H1 (cell line): ENCODE results near the gene LONP2.

Experiments used
- BCL11A ChIP-seq, 2 experiments: IDR thresholded peaks; one replicate each; pipeline ENCODE4 v1.6.1; 2011; ENCODE audit warnings: low read depth in 2 of 2, low read length in 2 of 2, mild to moderate bottlenecking in 2 of 2
- CBX5 ChIP-seq: fragments of 300-800, 300-1000 bp; sonication (generic); IDR thresholded peaks from 2 replicates; pipeline ENCODE4 v1.7.1; 2016; ENCODE audit warnings: antibody characterized with exemption, low read length, low read depth
- GABPA ChIP-seq: IDR thresholded peaks from 2 replicates; pipeline ENCODE4 v1.6.1; 2011; ENCODE audit warnings: mild to moderate bottlenecking, low read length, moderate library complexity, borderline replicate concordance; ENCODE audit not compliant: insufficient read depth
- KDM1A ChIP-seq: fragments of 200-600, 300-600 bp; sonication (generic); IDR thresholded peaks from 2 replicates; pipeline ENCODE4 v1.7.1; 2016; ENCODE audit warnings: mild to moderate bottlenecking, low read length, borderline replicate concordance
- PHF8 ChIP-seq: fragments of 200-600 bp; sonication (generic); conservative IDR thresholded peaks from 2 replicates; pipeline ENCODE4 v1.7.1; 2012; ENCODE audit warnings: low read depth, mild to moderate bottlenecking, inconsistent platforms, low read length, moderate library complexity
- POLR2A ChIP-seq, 2 experiments: IDR thresholded peaks; 1 replicate in 1 of 2; 2 replicates in 1 of 2; pipeline ENCODE4 v1.6.1; 2011; ENCODE audit warnings: low read depth in 2 of 2, low read length in 2 of 2, mild to moderate bottlenecking in 2 of 2; ENCODE audit errors: control extremely low read depth in 1 of 2
- POLR2AphosphoS5 ChIP-seq: IDR thresholded peaks from 2 replicates; pipeline ENCODE4 v1.6.1; 2011; ENCODE audit warnings: low read depth, low read length
- RBBP5 ChIP-seq: IDR thresholded peaks from 2 replicates; pipeline ENCODE4 v1.7.1; 2012; ENCODE audit warnings: low read depth, mild to moderate bottlenecking, inconsistent platforms, low read length, moderate library complexity, borderline replicate concordance
- SIN3A ChIP-seq, 2 experiments: IDR thresholded peaks in 1 of 2; conservative IDR thresholded peaks in 1 of 2; 2 replicates each; pipeline ENCODE4 v1.6.1; 2011 to 2012; ENCODE audit warnings: low read length in 2 of 2, improper control_type of control experiment in 1 of 2, low read depth in 1 of 2, mild to moderate bottlenecking in 1 of 2
- ZNF274 ChIP-seq: IDR thresholded peaks from 2 replicates; pipeline ENCODE4 v1.7.0; 2012; ENCODE audit warnings: low read length, borderline replicate concordance; ENCODE audit errors: extremely low read depth
- TF ChIP-seq, protein P1 (sequence below), 3 experiments: IDR thresholded peaks; 1 replicate in 2 of 3; 2 replicates in 1 of 3; pipeline versions ENCODE4 v1.5.1 to v1.6.1; 2011; ENCODE audit warnings: low read length in 3 of 3, mild to moderate bottlenecking in 3 of 3, inconsistent platforms in 2 of 3, low read depth in 1 of 3, moderate library complexity in 1 of 3; ENCODE audit not compliant: insufficient read depth in 1 of 3; ENCODE audit errors: control extremely low read depth in 1 of 3
- TF ChIP-seq, protein P2 (sequence below): IDR thresholded peaks from 2 replicates; pipeline ENCODE4 v1.6.1; 2012; ENCODE audit warnings: inconsistent platforms

DNA sequence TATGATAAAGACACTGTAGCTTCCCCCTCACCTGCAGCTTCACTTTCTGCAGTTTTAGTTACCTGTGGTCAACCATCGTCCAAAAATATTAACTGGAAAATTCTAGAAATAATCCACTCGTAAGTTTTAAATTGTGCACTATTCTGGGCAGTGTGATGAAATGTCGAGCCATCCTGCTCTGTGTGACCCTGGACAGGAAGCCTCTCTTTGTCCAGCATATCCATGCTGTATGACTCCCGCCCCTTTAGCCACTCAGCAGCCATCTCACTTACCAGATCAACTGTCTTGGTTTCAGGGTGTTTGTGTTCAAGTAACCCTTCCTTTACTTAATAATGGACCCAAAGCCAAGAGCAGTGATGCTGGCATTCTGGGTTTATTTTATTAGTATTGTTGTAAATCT lies 85.0 kb downstream of the LONP2 start:
- no peak for TF ChIP-seq ZNF274
- TF ChIP-seq CBX5 = no peak
- no peak for TF ChIP-seq POLR2AphosphoS5
- TF ChIP-seq RBBP5 = no peak
- TF ChIP-seq, protein P1, sequence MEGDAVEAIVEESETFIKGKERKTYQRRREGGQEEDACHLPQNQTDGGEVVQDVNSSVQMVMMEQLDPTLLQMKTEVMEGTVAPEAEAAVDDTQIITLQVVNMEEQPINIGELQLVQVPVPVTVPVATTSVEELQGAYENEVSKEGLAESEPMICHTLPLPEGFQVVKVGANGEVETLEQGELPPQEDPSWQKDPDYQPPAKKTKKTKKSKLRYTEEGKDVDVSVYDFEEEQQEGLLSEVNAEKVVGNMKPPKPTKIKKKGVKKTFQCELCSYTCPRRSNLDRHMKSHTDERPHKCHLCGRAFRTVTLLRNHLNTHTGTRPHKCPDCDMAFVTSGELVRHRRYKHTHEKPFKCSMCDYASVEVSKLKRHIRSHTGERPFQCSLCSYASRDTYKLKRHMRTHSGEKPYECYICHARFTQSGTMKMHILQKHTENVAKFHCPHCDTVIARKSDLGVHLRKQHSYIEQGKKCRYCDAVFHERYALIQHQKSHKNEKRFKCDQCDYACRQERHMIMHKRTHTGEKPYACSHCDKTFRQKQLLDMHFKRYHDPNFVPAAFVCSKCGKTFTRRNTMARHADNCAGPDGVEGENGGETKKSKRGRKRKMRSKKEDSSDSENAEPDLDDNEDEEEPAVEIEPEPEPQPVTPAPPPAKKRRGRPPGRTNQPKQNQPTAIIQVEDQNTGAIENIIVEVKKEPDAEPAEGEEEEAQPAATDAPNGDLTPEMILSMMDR (IDR thresholded peaks at IDR 0.05; ENCODE audit: control extremely low read depth in 1 of 3, insufficient read depth in 1 of 3, low read depth in 1 of 3, low read length in 3 of 3) = no peak
- TF ChIP-seq BCL11A (IDR thresholded peaks at IDR 0.05; ENCODE audit: low read depth in 2 of 2, low read length in 2 of 2) = no peak
- no peak for TF ChIP-seq POLR2A (IDR thresholded peaks at IDR 0.05; ENCODE audit: control extremely low read depth in 1 of 2, low read depth in 2 of 2, low read length in 2 of 2)
- TF ChIP-seq GABPA = no peak
- no peak for TF ChIP-seq PHF8
- TF ChIP-seq SIN3A (conservative IDR thresholded peaks at IDR 0.05 in 1 of 2, IDR thresholded peaks at IDR 0.05 in 1 of 2; ENCODE audit: low read depth in 1 of 2, low read length in 2 of 2) = no peak
- no peak for TF ChIP-seq KDM1A
- TF ChIP-seq, protein P2, sequence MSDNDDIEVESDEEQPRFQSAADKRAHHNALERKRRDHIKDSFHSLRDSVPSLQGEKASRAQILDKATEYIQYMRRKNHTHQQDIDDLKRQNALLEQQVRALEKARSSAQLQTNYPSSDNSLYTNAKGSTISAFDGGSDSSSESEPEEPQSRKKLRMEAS = no peak
